Adrenal gland (tissue), 12 donors: ENCODE data around the gene NABP1. TPM values are rescaled to one million over a fixed set of nuclear protein-coding genes. Genes with fewer than 3 reads are reported as not detected.

Experiments used
- DNase-seq, 7 donors: peaks; one replicate each; pipeline ENCODE4 v3.0.0-alpha.2; 2019 to 2020
- H3K27ac ChIP-seq, 5 donors: fragments of 200-600 bp; sonication (generic) in 4 of 5; 1 replicate in 3 of 5; 2 replicates in 2 of 5; pipeline versions ENCODE4 v1.5.1 to v1.8.0; 2016 to 2020; ENCODE audit warnings: mild to moderate bottlenecking in 1 of 5
- H3K27me3 ChIP-seq: fragments of 200-600 bp; 2 replicates; pipeline ENCODE4 v1.8.0; 2021
- H3K36me3 ChIP-seq, 2 donors: fragments of 200-600 bp; replicated peaks in 1 of 2; 1 replicate in 1 of 2; 2 replicates in 1 of 2; pipeline versions ENCODE4 v1.5.1 to v1.8.0; 2018 to 2022
- H3K4me1 ChIP-seq, 2 donors: fragments of 200-600 bp; replicated peaks in 1 of 2; 1 replicate in 1 of 2; 2 replicates in 1 of 2; pipeline versions ENCODE4 v1.5.1 to v1.8.0; 2018 to 2021
- H3K4me3 ChIP-seq, 4 donors: fragments of 200-600 bp; sonication (generic) in 3 of 4; one replicate each; pipeline ENCODE4 v1.5.1; 2016 to 2018
- H3K9me3 ChIP-seq, 3 donors: fragments of 200-600 bp; sonication (generic) in 1 of 3; replicated peaks in 1 of 3; 1 replicate in 2 of 3; 2 replicates in 1 of 3; pipeline versions ENCODE4 v1.5.1 to v1.8.0; 2016 to 2021
- CTCF ChIP-seq, 6 experiments: fragments of 450-650 bp in 4 of 6; fragments of 200-600 bp in 2 of 6; sonication (generic) in 1 of 6; IDR thresholded peaks; 1 replicate in 5 of 6; 2 replicates in 1 of 6; pipeline versions ENCODE4 v1.5.1 to v1.8.0; 2016 to 2021; ENCODE audit warnings: antibody characterized with exemption in 6 of 6, mild to moderate bottlenecking in 2 of 6, moderate library complexity in 1 of 6
- POLR2A ChIP-seq, 2 donors: fragments of 450-650 bp; IDR thresholded peaks; one replicate each; pipeline ENCODE4 v1.6.1; 2017; ENCODE audit warnings: antibody characterized with exemption in 2 of 2, mild to moderate bottlenecking in 2 of 2, moderate library complexity in 1 of 2
- WGBS, 4 donors: extraction: QIAGEN DNeasy Blood & Tissue Kit in 2 of 4; methylation state at CpG; one replicate each; pipeline versions ENCODE4 v1.1.5 to v1.1.7; 2013 to 2017; 5-methylcytosine and 5-hydroxymethylcytosine counted together
- intact Hi-C, 2 donors: fragments of 100-400 bp; cut with DNase I; formaldehyde crosslinking; loops; one replicate each; pipeline versions ENCODE4 v1.14.1 to v1.15.0; 2022 to 2023
- polyA plus RNA-seq, 3 donors: library from polyadenylated mRNA; stranded (reverse); fragments of 200-250 nt in 2 of 3; fragments of 350-450 nt in 1 of 3; fragmentation: Illumina TruSeq in 1 of 3; extraction: RNeasy Lipid Tissue Mini Kit (QIAGEN cat#74804) in 1 of 3; gene quantifications; one replicate each; pipeline ENCODE4 v1.2.3, GENCODE V29; 2013 to 2014
- total RNA-seq, 9 donors: library from RNA; depleted of rRNA in 4 of 9; stranded (reverse); fragments of >200 nt in 4 of 9; fragments of 120-200 nt in 1 of 9; fragmentation: NEBNext Ultra II Directional in 1 of 9; extraction: Animal tissue kit (Norgen Biotek cat#: 25700) in 1 of 9; gene quantifications; one replicate each; pipeline versions ENCODE4 v1.1.0 to v1.2.4, GENCODE V29; 2013 to 2023
- donor health status: healthy with polysubstance abuse.
- donor health status: Bipolar disorder and iron deficiency.
- donor health status: DM: yes; HTN: yes; CAD: no.
- donor health status: DM: no; HTN: no; CAD: no.
- donor health status: DM: no; HTN: no; CAD: no.
- donor health status: DM: yes; HTN: yes; CAD: no.

NABP1 gene
- total and polyA plus RNA-seq, 12 donors, result 2.5 to 39.9 (median 14.9) TPM

GRCh38 chr2:191650896-191651773 is 26.8 kb upstream of the NABP1 start:
- no peak for TF ChIP-seq POLR2A (IDR thresholded peaks at IDR 0.05)
- no peak for TF ChIP-seq CTCF (IDR thresholded peaks at IDR 0.05)

GRCh38 chr2:191653667-191654391 is 24.1 kb upstream of the NABP1 start:
- H3K36me3 ChIP-seq, result no peaks in the 10 kb centered on the region
- no peak for DNase-seq
- TF ChIP-seq CTCF (IDR thresholded peaks at IDR 0.05) (no peak), POLR2A (IDR thresholded peaks at IDR 0.05) (no peak)
- no peak overlapping the region for H3K4me3 ChIP-seq
- peaks cover 0 to 11% of the 10 kb centered on the region in 2 donors for H3K4me1 ChIP-seq
- H3K27me3 ChIP-seq, result no peaks in the 10 kb centered on the region
- no peaks in the 10 kb centered on the region for H3K9me3 ChIP-seq
- H3K27ac ChIP-seq, result no peak overlapping the region
- intact Hi-C loops, result no loop called here
- WGBS, 4 donors, result 80 to 87% (median 83%) methylated on average over 5 of the region's 5 CpGs

More at GRCh38 chr2:191650896-191651773, 26.8 kb upstream of the NABP1 start:
- Histone ChIP-seq H3K27me3 (no peaks in the 10 kb centered on the region), H3K9me3 (no peaks in the 10 kb centered on the region), H3K36me3 (no peaks in the 10 kb centered on the region), H3K4me3 (no peak overlapping the region), H3K4me1 (peaks cover 0 to 1% of the 10 kb centered on the region in 2 donors), H3K27ac (no peak overlapping the region)
- intact Hi-C loops, result no loop called here
- 68 to 87% (median 74%) methylated on average over 3 of the region's 3 CpGs for WGBS, 4 donors
- DNase-seq, result no peak

GRCh38 chr2:191656391-191656790 is 21.5 kb upstream of the NABP1 start:
- peak in 2 of 7 donors; percentile 25 to 38 for DNase-seq

More at GRCh38 chr2:191656391-191656790, 21.5 kb upstream of the NABP1 start:
- Histone ChIP-seq H3K4me3 (no peak overlapping the region), H3K27me3 (no peaks in the 10 kb centered on the region), H3K27ac (peak overlapping the region in 3 of 5 donors; percentile 17 to 82 (median 64)), H3K4me1 (peaks cover 0 to 11% of the 10 kb centered on the region in 2 donors), H3K9me3 (no peaks in the 10 kb centered on the region), H3K36me3 (no peaks in the 10 kb centered on the region)
- intact Hi-C loops, result no loop called here
- TF ChIP-seq CTCF (IDR thresholded peaks at IDR 0.05) (no peak), POLR2A (IDR thresholded peaks at IDR 0.05) (no peak)
